ENCODE data around the gene DUSP2.
A peak's percentile ranks its signal among the peaks of the same experiment; 100 is the strongest.

The DUSP2 gene

GRCh38 chr2:96145036-96145847, at the start of gene DUSP2:
Gene DUSP2 (minus strand): TSS chr2:96145440. CDS start chr2:96145354, 86 bp downstream.
- peak; percentile 88 to 95 for DNase-seq (ENCODE audit: low read depth in 2 of 2)

- no peak for DNase-seq (ENCODE audit: low read depth in 2 of 2)
Measured at GRCh38 chr2:96191937-96192670, 46.9 kb upstream of the DUSP2 start.

- no peak for DNase-seq (ENCODE audit: low read depth in 2 of 2)
Measured at GRCh38 chr2:96188821-96189526, 43.7 kb upstream of the DUSP2 start.

GRCh38 chr2:96186562-96186961, 41.3 kb upstream of the DUSP2 start:
- no peak for DNase-seq (ENCODE audit: low read depth in 2 of 2)

- DNase-seq (ENCODE audit: low read depth in 2 of 2), result no peak
Measured at GRCh38 chr2:96185516-96185915, 40.3 kb upstream of the DUSP2 start.

GRCh38 chr2:96184989-96185388, 39.7 kb upstream of the DUSP2 start:
- DNase-seq (ENCODE audit: low read depth in 2 of 2), result no peak

- no peak for DNase-seq (ENCODE audit: low read depth in 2 of 2)
Measured at GRCh38 chr2:96184188-96184587, 38.9 kb upstream of the DUSP2 start.

- no peak for DNase-seq (ENCODE audit: low read depth in 2 of 2)
Measured at GRCh38 chr2:96181529-96181928, 36.3 kb upstream of the DUSP2 start.

- no peak for DNase-seq (ENCODE audit: low read depth in 2 of 2)
Measured at GRCh38 chr2:96180521-96180920, 35.3 kb upstream of the DUSP2 start.

GRCh38 chr2:96180002-96180401, 34.8 kb upstream of the DUSP2 start:
- no peak for DNase-seq (ENCODE audit: low read depth in 2 of 2)

GRCh38 chr2:96176661-96177060, 31.4 kb upstream of the DUSP2 start:
- no peak for DNase-seq (ENCODE audit: low read depth in 2 of 2)

- no peak for DNase-seq (ENCODE audit: low read depth in 2 of 2)
Measured at GRCh38 chr2:96175951-96176350, 30.7 kb upstream of the DUSP2 start.

- peak; percentile 69 to 70 for DNase-seq (ENCODE audit: low read depth in 2 of 2)
Measured at GRCh38 chr2:96174251-96175144, 29.3 kb upstream of the DUSP2 start.

GRCh38 chr2:96171831-96172230, 26.6 kb upstream of the DUSP2 start:
- no peak for DNase-seq (ENCODE audit: low read depth in 2 of 2)

GRCh38 chr2:96170626-96171025, 25.4 kb upstream of the DUSP2 start:
- DNase-seq (ENCODE audit: low read depth in 2 of 2), result no peak

- DNase-seq (ENCODE audit: low read depth in 2 of 2), result no peak
Measured at GRCh38 chr2:96169868-96170507, 24.7 kb upstream of the DUSP2 start.

GRCh38 chr2:96167407-96168013, 22.3 kb upstream of the DUSP2 start:
- no peak for DNase-seq (ENCODE audit: low read depth in 2 of 2)

GRCh38 chr2:96164459-96165184, 19.4 kb upstream of the DUSP2 start:
- peak in 1 of 2 donors; percentile 57 for DNase-seq (ENCODE audit: low read depth in 2 of 2)

- DNase-seq (ENCODE audit: low read depth in 2 of 2), result peak; percentile 89 to 91
Measured at GRCh38 chr2:96163768-96164429, 18.7 kb upstream of the DUSP2 start.

Measured in stimulated activated CD8-positive, alpha-beta memory T cell treated with anti-CD3 and anti-CD28 coated beads, Interleukin-7, amount 100 ng/mL, for 4 hours (primary cell).